HT-29 (cell line): Measurements from ENCODE around the gene RPA3. TPM values are rescaled to one million over a fixed set of nuclear protein-coding genes. Genes with fewer than 3 reads are reported as not detected.

ENCODE experiments used
- DNase-seq: peaks from one replicate; pipeline ENCODE4 v3.0.0-alpha.2; 2015; ENCODE audit warnings: low spot score
- total RNA-seq: library from RNA; depleted of rRNA; stranded (reverse); fragments of >200 nt; shearing (Covaris generic); gene quantifications from 2 replicates; pipeline ENCODE4 v1.2.3, GENCODE V29; 2014

The RPA3 gene
- total RNA-seq, 1 experiment from 2014 or later, result 21.1 TPM

DNA sequence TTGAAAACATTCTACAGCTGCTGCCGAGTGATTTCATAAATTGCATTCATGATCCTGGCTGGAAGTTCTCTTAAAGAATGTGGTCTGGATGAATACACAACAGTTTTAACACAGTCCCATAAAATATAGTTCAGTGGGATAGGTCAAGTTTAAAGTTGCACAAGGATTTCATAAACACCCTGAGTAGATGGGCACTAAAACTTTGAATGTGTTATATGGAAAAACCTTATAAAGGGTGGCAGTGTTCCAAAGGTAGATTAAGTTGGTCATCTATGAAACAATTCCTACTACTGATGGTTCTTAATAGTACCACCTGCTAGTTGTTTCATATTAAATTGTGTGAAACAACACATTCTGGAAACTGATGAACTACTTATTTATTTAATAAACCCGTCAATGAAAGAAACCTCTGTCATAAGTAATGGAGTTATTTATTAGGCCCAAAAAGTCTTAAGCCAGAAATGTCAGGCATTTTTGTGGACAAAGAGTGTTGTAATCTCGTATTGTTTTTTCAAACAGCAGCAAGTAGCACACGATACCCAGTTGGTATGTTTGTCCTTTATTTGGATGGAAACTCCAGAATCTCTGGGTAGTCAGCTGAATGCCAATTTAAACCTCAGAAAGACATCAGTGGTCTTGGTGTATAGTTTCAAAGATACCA is 14.3 kb upstream of the RPA3 start:
- peak; percentile 34 for DNase-seq

DNA sequence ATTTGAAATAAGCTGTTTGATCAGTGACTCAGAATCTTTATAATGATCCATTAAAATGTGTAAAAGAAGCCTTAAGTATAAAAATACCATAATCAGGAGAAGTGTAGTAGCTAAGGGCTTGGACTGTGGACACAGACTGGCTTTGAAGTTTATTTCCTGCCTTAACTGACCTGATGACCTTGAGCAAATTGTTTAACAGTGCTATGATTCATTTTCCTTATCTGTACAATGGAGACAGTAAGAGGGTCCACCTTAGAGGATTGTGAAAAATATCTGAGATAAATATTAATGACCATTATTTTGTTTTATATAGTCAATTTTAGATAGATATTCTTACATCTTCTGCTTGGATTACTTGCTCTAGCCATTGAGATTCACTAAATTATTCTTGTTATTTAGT is 13.3 kb upstream of the RPA3 start:
- peak; percentile 24 for DNase-seq

DNA sequence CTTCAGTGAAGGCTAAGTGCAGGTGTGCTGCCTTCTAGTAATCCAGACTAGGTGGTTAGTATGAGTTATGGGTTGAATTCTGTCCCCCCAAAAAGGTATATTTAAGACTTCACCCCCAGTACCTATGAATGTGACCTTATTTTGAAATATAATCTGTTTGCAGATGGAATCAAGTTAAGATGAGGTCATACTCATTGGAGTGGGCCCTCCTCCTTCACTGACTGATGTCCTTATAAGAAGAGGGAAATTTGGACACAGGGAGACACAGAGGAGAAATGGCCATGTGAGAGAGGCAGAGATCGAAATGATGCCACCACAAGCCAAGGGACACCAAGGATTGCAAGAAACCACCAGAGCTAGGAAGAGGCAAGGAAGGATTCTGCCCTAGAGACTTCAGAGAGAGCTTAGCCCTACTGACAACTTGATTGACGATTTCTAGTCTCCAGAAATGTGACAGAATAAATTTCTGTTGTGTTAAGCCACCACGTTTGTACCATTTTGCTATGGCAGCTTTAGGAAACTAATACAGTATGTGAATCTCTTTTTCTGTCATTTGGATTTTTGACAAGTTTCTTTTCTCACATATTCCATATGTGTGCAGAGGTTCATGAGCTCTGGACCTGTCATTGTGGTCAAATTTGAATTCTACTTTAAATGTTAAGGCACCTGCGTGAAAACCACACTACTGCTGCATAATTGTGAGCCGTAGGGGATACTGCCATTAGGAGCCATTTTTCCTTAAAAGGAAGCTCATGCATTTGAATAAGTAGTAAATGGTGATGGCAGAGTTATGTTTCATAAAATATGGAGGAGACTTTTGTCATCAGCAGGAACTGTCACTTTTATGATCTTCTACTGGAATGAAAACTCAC is 2.6 kb upstream of the RPA3 start:
- DNase-seq, result no peak

DNA sequence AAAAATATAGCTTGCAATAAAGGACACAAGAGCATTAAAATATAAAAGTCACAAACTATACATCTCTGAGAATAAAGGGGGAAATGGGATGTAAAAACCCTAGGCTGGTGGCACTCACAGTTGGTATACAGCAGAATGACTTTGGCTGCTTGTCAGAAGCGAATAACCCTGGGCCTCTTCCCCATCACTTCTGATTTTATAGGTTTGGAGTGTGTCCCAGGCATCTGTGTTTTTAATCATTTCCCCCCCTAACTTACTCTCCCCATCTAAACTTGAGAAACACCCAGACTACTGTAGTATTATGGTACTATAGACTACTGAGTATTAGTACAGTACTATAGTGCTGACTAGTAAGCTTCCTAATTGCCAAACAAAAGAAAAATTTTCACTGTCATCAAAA is 1.8 kb upstream of the RPA3 start:
- no peak for DNase-seq

DNA sequence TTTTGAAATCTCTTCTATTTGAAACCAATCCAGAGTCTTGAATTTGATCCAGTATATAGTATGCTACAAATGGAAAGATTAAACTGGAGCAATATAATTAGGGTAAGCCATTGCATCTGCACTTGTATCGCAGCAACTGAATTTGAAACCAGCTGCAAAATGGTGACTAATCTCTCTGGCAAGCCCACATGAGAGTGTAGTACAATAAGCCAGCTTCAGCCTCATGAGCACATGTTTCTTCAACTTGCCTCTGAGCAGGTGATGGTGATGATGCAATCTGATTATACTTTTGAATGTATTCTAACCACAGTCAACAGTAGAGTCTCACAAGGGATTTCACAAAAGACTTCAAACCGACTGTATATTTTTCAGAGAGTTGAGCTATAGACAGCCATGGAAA is 829 bp upstream of the RPA3 start:
- DNase-seq, result no peak

DNA sequence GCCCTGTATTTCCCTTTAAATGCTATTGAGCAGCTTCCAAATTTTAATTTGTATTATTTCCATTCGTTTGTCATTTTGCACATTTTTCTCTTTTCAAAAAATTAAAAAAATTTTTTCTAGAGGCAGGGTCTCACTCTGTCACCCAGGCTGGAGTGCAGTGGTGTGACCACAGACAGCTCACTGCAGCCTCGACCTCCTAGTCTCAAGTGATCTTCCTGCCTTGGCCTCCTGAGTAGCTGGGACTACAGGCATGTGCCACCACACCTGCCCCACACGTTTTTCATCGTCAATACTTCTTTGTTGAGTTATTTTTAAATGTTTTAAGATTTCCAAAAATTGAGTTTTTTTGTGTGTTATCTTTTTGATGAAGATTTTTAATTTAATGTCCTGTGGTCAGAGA is 4.7 kb downstream of the RPA3 start:
- DNase-seq, result no peak

DNA sequence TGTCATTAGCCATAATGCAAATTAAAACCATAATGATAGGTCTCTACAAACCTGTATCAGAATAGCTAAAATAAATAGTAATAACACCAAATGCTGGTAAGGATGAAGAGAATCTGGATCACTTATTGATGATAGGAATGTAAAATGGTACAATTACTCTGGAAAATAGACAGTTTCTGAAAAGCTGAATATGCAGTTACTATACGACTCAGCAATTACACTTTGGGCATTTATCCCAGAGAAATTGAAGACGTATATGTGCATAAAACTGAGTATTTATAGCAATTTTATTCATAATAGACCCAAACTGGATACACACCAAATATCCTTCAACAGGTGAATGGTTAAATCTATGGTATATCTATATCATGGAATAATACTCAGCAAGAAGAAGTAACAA is 7.9 kb downstream of the RPA3 start:
- DNase-seq, result no peak

DNA sequence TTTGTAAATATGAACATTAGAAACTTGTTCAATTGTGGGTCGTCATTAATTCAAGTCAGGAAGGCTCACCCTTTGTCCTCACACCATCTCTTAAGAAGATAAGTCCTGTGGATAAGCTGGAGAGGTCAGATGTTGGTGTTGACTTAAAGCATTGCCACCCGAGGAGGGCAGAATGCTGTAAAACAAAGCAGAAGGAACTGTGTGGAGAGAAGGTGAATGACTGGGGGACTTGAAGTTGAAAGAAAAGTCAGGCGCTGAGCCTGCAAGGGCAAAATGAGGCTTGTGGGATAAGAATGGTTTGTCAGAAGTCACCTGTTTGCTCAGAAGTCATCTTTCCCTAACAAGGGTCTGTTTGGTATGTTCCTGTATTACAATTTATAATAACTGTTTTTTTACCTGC is 9.1 kb downstream of the RPA3 start:
- no peak for DNase-seq

DNA sequence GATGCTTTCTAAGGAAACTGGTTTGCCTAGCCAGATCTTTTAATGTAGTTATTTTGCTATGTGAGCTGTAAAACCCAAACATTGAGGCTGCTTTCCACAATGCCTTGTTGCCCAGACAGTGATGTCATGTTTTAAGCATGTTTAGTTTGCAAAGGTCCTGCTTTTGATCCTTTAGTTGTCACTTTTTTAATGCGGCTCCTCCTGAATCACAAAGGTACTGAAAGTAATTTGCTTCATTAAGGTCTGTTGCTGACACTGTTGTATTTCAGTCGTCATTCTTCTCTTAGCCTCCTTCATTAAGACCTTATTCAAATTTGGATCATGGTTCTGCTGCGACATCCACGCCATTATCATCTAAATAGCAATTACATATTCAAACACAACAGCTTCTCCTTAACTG is 10.6 kb downstream of the RPA3 start:
- DNase-seq, result no peak

DNA sequence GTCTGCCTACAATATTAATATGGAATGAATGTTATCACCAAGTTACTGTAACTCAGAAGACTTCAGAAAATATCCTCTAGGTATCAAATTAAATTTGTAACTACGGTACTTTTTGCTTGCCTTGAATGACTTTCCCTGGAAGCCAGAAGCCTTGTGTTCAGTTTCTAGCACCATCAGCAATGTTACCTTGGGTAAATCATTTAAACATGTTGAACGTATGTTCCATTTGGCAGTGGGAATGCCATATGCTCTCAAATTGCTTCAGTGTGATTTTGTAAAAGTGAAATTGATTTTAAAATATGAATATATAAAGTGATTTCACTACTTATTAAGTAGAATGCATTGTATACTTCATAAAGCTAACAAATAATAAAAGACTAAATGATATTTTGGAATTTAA is 11.2 kb downstream of the RPA3 start:
- no peak for DNase-seq

DNA sequence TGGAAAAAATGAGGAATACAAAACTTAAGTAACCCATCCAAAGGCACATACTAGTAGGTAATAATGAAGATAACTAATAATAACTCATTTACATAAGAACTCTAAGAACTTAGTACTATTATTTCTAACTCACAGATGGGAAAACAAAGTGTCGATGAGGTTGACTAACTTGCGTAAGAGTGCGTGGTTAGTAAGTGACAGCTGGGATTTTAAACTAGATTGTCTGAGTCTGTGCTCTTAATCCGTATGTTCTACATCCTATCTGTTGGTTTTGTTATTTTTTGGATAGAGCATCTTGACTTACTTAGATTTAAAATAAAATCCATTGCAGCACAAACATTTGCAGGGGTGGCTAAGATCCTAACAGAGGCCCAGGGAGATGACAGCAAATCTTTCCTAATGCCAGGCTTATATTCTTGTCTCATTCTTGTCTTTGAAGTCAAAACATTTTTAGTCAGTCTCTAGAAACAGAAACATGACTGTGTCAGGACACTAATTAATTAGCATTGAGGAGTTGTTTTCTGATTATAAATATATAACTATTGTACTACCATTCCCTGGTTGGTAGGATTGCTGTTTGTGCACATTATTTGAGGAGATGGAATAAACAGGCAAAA is 11.7 kb downstream of the RPA3 start:
- DNase-seq, result no peak

DNA sequence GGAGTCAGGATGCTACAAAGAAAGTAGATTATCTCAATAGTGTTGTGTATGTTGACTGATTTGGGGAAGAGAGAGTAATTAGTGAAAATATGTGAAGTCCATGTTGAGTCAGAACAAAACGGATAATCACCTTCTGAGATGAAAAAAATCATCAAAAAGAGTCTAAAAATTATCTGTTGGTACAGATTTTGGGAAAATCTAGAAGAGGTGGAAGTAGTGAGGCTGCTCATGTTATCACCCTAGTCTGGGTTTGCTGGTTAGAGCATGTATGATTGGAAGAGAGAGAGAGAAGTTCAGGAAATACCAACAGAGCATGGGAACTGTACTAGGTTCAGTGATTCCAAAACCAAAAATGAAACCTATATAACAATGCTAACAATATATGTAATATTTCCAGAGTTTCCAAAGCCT is 12.3 kb downstream of the RPA3 start:
- DNase-seq, result no peak

DNA sequence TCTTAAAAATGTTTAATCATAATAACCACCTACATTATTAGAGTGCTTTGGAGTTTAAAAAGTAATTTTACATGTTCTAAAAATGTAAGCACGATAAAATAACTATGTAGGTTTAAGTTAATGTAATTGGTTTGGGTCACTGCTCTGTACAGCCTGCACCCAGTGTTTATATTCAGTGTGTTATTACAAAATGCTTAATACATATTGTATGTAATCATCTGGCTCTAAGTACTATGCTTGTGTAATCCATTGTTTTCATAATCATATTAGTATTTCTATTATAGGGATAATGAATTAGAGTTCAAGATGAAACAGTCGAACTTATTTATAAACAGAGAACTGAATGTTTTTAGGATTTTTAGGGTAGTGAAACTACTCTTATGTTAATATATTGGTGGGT is 13.1 kb downstream of the RPA3 start:
- DNase-seq, result no peak

DNA sequence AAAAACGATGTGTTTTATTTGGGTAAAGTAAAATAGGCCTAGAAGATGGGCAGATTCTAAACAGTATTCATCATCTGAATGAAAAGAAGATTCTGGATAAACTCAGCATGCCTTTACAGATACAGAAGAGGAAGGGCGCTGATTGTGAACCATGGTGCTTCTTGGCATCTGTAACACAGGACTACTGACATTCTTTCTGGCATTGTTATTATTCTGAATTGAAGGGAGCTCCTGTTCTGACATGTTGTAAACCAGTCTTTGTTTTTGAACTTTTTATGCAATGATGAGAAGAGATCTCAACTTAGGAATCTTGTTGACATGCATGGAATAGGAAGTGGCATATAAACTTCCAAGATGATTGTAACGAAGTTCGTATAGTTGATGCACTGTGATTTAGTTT is 13.5 kb downstream of the RPA3 start:
- DNase-seq, result no peak

DNA sequence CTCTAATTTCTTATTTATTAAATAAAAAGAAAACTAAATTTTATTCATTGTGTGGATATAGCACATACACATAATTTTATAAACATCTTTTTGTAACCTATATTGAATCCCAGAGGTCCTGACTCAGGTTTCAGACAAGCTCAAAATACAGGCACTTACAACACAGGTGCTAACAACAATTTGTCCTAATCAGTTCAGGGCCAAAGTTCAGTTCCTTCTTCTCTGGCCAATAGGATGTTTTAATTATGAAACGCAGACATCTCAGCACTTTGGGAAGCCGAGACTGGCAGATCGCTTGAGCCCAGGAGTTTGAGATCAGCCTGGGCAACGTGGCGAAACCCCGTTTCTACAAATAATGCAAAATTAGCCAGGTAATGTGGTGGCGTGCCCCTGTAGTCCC is 15.0 kb downstream of the RPA3 start:
- no peak for DNase-seq

DNA sequence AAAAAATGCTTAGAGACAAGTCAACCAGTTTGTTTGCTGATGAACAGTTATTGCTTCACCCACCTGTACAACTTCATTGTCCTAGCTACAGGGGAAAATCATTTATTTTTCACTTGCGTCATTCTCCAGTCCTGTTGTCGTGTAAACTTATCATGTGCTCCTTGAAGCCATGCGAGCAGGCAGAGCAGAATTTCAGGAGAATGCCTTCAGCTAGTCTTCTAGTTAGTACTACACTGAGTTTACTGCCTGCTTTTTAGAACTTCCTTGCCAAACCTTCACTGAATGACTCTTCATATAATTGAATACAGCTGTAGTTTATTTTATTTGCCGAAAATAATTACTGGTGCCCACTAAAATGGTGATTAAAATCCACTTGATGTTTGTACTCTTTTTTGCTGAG is 15.6 kb downstream of the RPA3 start:
- DNase-seq, result no peak

DNA sequence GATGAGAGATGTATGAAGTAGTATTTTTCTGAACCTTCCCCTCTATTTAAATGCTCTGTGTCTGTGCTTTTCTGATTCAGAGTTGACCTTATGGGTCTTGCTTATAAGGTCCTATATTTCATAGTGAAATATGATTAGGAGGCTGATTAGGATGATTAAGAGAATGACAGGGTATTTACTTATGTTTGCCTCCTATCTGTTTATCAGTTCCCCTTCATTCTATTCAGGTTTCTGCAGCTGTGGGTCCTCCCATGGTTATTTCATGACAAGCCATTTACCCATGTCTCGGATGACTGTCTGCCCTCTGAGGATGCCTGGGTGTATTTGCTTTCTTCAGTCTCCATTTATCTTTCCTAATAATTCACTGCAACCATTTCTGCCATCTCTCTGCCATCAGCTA is 16.9 kb downstream of the RPA3 start:
- no peak for DNase-seq

DNA sequence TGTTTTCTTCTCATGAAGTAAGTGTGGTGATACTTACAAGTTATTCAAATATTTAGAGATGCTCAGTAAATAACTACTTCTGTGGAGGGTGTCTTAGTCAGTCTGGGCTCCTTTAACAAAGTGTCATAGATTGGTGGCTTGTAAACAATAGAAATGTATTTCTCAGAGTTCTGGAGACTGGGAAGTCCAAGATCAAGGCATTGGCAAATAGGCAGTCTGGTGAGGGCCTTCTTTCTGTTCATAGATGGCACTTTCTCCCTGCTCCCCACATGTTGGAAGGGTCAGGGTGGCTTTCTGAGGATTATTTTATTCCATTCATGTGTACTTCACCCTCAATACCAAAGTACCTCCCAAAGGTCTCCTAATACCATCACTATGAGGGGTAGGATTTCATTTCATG is 18.4 kb downstream of the RPA3 start:
- DNase-seq, result no peak

DNA sequence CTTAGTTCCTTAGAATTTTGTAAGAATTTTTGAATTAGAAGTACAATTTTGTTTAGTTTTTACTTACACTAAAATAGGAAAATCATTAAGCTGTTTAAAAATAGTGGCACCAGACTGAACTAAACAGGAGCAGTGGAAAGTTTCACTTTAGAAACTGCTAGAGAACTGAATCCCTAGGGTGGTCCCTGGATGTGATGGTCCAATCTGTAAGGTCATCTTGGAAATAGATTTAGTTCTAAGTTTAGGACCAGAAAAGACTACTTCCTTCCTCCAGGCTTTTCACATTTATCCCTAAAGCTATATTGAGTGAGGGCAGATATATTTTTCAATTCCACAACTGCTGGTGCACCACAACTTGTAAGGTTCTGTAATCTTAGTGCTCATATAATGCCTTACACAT is 19.0 kb downstream of the RPA3 start:
- DNase-seq, result no peak

DNA sequence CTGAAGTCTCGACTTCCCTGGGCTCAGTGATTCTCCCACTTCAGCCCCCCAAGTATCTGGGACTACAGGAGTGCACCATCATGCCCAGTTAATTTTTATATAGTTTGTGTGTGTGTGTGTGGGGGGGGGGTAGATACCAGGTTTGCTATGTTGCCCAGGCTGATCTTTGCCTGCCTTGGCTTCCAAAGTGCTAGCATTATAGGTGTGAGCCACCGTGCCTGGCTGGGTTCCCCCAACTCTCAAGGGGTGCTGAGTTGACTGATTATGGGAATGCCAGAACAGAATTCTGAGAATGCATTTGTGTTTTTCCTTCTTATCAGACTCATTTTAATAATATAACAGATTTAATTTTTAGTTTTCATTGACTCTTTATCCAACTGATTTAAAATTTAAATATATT is 19.5 kb downstream of the RPA3 start:
- DNase-seq, result no peak

DNA sequence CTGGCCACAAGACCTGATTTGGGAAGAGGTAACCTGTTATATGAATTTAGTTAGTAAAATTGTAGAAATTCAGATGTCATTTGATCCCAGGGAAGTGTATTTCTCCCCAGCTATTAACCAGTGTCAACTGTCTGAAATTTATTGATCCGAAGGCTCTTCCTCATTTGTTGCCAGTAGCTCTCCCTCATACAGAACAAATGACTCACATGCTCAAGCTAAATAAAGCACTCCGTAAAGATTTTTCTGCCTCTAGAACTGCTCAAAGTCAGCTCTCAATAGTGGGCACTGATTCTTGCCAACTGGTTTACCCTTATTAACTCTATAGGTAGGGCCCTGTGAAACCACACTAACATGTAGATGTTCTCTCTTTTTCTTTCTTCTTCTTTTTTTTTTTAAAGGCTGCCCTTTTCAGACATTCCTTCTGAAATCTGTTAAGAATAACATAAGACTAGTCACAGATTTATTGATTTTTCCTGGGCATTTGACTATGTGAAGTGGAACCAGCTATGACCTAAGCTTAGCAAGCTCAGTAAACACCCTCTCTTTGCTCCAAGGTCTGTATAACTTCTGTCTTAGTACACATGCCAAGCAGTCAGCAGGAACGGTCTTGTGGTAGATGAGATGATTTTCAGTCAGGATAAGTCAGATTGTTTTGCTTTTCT is 21.8 kb downstream of the RPA3 start:
- DNase-seq, result peak; percentile 39

DNA sequence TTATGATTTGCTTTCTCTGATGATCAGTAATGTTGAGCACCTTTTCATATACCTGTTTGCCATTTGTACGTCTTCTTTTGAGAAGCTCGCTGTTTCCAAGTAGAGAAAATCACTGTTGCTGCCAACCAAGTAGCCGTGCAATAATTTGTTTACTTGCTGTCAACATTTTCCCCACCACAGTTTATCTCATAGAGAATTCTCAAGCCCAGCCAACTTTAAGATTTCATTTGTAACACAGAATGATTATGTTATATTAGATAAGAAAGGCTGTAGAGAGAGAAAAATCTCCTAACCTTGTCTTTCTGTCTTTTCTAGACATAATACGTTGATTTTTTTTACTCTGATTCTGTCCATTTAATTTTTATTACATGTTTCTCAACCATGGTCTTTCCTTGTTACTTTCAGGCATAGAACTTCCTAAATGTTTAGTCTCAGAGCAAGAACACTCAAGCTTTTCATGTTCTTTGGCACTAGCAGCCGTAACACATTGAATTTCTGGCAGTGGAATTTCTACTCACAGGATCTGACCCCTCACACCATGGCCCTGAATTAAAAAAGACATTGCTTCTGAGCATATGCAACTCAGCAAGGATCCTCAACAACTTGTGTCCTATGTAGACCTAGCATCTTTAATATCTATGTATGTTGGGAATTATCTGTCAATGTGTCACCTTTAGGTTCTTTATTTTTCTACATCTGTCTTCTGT is 23.1 kb downstream of the RPA3 start:
- DNase-seq, result no peak
